Stimulated activated CD4-positive, alpha-beta T cell treated with anti-CD3 and anti-CD28 coated beads, Interleukin-2, amount 100 ng/mL, for 4 hours (primary cell): ENCODE data around the gene KIRREL3.

ENCODE experiments used
- DNase-seq: peaks from one replicate; pipeline ENCODE4 v3.0.0-alpha.2; 2020; ENCODE audit warnings: low read depth

KIRREL3 gene

DNA sequence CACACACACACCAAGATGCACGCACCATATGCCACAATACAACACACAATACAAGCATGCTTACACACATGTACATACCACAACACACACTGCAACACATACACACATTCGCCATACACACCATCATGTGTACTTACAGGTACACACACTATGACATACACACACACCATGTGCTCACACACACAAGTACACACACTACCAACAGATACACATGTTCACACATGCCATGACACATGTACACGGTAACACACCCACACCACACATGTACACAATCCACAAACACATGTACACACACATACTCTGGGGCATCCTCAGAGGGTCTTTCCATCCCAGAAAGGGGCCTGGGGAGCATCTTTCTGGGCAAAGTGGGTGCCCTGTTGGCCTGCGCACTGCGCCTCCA, 562.8 kb downstream of the KIRREL3 start:
- DNase-seq = no peak

DNA sequence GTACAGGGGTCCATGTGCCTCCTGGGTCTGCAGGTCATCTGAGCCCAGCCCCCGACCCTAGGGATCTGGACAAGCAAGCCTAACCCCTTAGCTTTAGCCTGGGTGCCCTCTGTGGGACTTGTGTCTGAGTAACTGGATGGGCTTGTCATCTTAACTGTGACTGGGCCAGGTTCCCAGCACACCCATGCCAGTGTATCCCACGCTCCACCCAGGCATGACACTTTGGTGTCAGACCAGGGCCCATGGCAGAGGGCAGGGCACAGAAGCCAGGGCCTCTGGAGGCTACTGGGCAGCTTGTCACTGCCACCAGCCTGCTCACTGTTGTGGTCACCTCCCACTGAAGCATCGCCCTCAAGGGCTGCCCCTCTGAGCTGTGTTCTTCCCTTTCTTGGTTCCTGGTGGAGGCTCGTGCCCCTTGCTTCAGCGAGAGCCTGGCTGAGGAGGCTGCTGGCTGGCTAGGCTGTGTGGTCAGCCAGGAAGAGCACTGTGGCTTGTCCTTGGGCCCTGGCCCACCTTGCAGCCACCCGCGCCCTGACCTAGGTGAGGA, 564.3 kb downstream of the KIRREL3 start:
- DNase-seq = no peak

DNA sequence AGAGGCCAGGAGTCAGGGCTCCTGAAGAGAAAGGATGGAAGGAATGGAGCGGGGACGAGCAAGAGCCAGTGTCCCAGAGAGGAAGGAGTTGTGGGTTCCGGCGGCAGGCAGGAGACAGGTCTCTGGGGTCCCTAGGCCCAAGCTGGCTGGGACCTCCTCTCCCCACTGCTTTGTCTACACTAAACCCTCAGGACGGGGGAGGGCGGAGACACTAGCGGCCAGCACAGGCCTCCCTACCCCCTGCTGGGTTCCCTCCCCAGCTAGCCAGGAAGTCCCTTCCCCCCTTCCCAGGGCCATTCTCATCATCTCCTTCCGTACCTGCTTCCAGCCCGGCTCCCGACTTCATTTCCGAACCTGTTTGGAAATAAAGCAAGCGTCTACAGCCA, 565.6 kb downstream of the KIRREL3 start:
- no peak for DNase-seq

DNA sequence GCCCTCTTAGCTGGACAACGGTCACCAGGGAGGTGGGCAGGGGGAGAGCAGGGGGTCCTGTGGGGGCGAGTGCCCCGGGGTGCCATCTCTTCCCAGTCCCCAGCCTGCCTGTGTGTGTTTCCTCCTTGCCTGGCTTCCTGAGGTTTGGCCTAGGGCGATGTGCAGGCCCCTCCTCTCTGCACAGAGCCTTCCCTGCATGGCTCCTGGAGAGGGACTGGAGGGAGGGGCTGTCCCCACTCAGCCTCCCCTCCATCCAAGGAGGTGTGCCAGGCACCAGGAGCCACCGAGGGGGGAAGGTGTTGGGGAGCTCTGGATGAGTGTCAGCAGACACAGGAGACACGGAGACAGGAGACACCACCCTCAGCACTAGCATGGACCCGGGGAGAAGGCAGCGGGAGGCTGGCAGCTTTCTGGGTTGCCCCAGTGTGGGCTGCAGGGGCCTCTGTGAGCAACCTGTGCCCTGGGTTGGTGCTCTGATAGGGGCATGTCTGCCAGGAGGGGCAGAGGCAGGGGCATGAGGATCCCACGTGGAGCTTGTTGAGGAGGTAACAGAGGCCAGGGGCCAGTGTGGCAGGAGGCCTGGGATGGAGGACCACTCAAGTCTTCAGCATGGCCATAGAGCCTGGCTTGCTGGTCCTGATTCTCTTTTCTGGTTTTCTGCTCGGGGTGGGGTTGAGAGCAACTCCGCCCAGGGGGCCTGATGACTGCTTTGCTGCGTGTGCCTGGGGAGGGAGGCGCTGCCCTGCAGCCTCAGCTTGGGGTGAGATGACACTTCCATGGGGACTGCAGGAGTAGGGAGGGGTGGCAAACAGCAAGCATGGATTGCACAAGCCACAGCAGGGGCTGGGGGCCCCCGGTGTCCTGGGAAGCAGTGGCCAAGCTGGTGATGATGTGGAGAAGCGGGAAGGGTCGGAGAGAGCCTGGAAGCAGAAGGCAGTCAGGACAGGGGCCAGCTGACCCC, 566.3 kb downstream of the KIRREL3 start:
- DNase-seq = no peak

DNA sequence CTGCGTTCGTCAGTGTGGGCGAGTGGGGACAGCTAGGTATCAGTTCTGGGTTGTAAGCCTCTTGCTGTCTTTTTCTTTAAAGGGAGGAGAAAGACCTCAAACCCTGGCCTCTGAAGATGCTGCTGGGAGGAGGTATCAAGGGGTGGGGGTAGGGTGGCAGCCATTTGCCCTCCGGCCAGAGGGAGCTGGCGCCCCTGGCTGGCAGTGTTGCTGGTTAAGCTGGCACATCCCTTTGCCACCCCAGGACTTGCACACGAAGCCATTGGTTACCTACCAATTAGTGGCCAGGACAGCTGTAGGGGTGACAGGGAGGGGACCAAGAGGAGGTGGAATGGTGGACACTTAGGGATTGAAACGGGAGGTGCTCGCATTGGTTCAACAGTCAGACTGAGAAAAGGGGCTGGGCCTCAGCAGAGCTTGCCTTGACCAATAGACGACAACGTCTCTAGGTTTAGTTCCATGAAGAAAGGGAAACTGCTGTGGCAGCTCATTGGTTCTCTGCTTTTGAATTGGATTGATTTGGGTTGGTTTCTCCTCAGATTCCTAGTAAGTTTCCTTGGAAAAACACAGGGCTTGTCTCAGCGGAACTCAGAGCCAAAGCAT, 567.2 kb downstream of the KIRREL3 start:
- DNase-seq = no peak

DNA sequence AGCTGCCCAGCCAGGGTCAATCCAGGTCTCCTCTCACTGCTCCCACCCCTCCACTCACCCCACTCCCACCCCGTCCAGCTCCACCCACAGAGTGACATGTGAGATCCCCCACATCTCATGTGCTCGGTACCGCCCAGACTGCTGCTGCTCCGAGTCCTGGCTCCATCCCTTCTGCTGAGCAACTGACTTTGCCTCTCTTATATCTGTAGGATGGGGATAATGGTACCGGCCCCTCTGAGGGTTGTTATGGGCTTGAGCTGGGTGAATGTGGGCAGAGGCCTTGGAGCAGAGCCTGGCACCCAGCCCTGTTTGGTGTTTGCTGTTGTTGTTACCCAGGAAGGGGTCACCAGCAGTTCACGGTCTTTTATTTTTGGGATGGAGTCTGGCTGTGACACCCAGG, 568.0 kb downstream of the KIRREL3 start:
- DNase-seq = no peak

DNA sequence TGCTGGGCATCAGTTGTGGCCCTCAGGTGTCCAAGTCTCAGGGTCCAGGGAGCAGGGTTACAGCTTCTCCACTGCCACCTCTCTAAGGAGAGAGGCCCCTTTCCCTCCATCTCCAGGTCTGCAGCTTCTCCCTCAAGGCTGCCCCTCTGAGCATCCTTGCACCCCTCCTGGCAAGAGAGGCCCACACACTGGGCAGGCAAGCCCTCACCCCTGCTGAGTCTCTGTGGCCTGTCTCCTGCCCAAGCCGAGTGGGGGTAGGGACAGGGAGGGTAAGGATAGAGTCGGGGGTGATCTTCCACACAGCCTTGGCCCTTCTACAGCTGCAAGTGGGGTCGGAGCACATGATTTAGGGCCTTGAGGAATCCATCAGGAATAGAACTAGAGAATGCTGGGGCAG, 568.5 kb downstream of the KIRREL3 start:
- no peak for DNase-seq

DNA sequence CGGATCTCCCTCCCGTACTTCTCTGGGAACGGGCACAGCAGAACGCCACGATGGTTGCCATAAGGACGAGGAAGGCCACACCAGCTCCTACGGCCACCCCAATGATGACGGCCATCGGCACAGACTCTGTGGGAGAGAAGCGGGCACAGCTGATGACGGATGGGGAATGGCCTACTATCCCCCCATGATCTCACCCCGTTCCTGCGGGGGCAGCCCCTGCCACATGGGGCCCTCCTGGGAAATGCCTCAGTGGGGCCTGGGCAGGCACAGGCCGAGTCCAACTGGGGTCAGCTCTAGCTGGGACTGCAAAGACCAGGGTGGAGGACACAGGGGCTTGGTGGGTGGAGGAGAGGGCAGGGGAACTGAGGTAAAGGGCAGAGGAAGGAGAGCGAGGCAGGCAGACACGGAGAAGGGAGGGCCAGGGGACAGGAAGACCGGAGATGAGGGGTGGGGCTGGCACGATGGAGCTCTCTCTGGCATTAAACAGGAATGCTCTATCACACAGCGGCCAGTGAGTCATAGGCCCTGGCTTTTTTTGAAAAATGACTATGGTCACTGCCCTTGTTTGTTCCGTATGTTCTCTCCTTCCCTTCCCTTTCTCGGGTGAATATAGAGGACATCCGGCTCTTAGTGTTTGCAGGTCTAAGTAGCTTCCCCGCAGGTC, 569.0 kb downstream of the KIRREL3 start:
- DNase-seq = no peak

DNA sequence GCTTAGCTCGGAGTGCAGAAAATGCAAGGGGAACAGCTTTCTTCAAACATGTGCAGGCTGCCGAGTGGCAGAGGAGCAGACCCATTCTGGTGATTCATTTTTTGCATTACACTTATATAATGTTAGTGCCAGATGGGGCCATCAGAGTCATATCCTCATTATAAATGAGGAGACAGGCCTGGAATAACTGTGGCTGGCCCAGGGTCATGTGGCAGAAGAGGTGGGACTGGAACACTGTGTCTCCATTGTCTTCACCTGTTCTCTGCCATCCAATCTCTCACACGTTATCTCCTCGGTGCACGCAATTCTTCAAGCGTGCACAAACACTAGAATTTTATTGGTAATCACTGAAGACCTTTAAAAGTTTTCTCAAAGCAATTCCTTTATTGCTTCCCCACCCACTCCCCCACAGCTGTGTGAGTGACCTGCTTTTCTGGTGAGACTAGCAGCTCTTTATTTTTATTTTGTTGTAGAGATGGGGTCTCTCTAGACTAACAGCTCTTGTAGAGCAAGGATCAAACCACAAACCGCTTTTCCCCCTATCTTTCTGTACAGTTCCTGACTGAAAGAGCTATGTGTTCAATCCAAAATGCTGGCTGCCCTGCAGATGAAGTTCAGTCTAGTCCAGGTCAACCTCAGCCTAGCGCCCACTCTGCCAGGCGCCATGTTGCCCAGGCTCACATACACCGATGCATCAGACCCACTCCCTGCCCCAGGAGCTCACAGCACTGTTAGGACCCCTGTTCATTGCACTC, 569.8 kb downstream of the KIRREL3 start:
- no peak for DNase-seq

DNA sequence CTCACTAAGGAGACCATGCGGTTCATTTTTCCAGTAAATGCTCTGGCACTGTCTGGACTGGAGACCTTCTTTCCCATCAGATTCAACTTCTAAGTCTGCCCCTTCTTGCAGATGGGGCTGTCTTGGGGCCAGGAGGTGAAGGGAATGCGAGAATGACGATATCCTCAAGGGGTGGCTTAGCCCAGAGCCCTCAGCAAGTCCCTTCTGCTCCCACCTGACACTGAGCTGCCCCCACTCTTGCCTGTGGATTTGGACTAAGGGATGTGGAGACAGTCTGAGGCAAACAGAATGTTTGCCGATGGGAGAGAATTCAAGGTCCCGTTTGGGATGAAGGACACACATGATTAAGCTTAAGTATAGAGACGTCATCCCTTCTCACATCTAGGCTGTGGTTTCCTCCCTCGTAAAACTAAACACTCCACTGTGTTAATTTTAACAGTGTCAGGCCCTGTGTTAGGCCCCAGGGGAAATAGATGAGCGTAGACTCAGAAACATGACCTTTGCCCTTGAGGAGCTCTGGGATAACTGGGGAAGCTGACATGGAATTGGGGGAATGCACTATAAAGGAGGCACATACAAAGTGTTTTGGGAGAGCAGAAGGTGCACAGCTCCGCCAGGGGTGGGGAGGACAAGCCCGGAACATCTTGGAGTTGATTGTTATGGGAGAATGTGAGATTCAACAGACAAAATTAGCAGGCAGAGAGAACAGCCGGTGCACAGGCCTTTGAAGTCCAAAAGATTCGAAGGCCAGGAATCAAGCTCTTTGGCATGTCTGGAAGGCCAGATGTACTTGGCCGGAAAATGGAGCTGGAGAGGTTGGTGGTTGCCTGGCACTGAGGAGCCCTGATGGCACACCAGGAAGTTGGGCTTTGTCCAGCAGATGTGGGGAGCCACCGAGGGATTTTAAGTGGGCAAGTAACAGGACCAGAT, 573.5 kb downstream of the KIRREL3 start:
- DNase-seq = no peak

DNA sequence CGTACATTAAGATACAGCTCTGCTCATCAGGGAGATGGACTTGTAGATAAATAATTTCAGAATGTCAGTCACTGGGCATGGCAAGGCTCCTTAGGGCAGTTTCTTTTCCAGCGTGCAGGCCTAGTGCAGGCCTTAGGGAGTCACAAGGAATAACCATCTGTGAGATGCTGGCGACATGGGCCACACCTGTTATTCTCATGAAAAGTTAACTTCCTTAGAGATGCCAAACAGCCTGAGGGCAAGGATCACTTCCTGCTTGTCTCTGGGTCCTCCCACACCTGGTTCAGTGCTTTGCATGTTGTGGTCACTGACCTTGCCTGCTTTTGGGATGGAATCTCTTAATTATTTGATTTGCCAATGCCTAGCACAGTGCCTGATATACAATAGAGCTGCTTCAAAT, 574.5 kb downstream of the KIRREL3 start:
- DNase-seq = no peak

DNA sequence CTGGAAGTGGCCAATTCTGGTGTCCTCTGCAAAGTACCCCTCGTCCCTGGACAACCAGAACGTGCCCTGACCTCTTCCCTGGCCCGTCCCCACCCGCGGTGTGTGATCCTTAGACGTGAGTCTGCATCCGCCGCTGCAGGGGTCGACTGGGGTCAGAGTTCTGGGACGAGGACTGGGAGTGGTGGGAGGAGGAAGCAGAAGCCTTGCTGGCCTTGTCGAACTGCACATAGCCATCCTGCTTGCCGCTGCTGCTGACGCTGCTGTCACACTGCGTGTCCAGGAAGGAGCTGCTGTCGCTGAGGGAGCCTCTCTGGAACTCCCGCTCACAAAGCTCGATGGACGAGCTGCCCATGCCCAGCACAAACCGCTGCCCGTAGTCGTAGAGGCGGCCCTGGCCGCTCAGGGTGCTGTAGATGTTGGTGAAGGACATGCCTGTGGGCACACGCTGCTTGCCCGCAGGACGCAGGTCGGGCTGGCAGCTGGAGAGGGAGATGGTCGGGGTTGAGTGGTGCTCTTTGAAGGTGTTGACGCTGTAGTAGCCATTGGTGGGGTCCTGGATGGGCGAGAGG, 576.0 kb downstream of the KIRREL3 start:
- no peak for DNase-seq

DNA sequence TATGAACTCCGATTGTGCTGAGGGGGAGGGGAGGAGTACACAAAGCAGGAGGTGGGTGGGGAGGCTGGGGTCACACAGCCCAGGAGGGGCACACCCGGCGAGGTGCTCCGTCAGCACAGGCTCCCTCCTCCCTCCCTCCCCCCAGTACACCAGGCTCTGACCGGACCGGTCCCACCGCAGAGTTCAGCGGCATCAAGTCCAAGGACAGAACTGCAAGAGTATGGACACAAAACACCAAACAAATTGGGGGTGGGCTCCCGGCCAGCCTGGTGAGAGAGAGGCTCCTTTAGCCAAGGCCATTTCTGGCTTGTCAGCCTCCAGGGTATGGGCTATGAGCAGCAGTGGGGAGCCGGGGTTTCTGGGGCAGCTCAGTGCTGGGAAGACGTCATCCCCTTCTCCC, 576.8 kb downstream of the KIRREL3 start:
- no peak for DNase-seq

DNA sequence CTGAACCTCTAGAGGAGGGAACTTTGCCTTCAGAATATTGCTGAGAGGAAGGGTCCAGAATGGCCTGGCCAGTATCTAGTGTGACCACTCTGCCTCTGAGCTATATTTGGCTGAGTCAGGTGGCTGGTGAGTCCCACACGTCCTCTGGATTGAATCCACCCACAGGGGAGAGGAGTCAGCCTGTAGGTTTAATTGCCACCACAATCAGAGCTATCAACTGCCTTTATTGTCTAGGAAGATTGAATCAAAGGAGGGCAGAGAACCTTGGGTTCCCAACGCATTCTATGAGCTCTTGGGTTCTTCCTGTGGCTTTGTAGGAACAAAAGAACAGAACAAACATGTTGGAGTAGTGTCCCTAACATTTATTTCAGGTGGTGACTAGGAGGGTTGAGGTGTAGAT, 577.4 kb downstream of the KIRREL3 start:
- no peak for DNase-seq

DNA sequence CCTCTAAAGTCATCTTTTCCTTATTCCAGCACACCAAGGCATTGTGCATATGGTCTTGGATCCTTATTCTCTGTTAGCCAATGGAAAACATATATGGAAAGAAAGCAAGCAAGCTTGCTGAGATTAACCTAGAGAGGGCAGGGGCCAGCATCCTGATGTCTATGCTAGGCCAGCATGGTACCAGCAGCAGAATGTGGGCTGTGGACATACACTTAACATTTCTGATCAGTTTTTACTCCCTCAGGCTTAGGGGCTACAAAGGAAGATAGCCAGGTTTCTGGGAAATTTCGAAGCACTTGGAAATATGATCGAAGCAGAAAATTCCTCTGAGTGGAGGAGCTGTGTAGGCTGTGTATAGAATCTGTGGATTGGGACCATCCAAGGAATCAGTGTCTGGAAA, 578.1 kb downstream of the KIRREL3 start:
- no peak for DNase-seq

DNA sequence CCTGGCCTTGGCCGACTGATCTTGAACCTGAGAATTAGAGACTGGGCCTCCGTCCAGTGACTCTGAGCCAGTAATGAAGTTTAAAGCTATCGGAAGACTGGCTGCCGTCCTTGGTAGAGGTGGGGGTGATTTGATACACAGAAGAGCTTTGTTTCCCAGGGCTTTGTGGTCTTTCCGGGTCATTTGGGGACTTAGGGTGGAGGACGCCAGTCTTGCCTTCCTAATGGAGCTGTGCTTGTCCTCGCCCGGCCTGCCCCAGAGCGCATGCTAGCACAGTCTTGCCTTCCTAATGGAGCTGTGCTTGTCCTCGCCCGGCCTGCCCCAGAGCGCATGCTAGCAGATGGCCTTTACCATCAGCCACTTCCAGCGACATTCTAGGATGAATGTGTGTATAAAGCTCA, 579.3 kb downstream of the KIRREL3 start:
- DNase-seq = no peak

DNA sequence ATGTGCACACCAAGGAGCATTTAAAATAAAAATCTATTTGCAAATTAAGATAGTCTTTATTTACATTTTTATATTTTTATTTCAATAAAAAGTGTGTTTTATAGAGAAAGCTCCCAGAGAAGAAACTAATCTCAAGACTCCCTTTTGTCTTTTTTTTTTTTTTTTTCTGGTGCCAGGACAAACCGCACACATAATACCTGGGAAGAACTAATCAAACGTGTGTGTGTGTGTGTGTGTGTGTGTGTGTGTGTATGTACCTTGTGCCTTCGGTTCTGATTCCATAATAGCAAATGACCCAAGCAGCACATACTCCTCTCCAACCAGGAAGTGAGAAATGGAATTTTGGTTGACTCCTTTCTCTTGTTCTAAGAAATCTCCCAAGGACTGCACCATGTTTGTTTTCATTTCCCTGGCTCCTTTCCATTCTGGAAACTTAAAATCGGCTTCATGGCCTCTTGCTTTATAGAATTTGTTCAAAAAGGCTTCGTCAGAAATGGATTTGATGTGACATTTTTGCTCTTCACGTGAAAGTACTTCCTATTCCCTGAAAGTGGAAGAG, 579.8 kb downstream of the KIRREL3 start:
- no peak for DNase-seq

DNA sequence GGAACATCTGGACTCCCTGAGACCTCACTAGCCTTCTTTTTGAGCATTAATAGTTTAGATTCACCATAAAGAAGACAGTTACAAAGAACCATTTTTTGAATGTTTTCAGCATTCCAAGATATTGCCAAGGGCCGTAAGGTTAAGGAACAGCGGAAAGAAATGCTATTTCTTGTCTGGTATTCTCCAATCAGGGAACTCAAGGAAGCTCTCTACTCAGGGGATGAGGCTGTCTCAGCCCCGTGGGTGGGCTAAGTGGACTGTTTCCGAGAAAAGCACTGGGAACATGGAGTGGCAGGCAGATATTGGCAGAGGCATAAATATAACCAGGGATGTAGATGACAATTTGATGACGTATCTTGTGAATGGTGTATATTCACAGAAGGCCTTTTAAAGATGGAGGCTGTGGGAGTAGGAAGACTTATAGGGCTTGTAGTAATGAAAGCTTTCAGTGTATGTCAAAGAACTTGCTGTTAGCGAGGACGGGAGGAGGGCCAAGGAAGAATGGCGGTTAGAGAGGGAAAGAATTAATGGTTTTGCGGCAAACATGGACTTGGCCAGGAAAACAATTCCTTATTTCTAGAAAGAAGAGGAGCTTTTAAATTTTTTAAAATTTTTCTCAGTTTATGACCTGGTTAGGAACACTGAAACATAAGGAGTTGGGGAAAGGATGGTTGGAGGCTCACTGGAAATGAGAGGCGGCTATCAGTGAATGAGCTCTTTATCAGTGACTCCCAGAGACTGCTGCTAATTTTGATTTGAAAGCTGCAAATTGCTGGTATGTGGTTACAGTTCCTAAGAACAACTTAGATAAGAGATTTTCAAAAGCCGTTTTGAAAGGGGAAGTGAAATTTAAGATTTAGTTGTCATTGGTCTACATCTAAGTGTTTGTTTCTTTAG, 580.5 kb downstream of the KIRREL3 start:
- no peak for DNase-seq

DNA sequence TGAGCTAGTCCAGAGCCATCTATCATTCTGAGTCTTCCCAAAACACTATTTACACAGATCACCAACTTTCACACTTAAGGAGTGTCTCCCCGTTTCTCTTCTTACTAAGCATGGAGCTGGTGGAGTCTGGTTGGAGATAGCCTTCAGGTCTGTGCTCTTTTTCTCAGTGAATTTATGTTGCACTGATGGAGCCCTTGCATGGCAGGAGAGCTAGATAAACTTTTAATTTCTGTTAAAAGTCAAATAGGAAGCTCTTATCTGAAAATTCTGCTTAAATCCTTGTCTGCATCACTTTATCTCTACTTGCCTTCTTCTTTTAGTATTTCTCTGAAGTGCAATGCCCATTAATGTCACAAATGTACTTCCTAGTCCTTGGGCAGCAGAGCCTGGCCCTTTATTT, 581.7 kb downstream of the KIRREL3 start:
- no peak for DNase-seq
